IgD-negative memory B cell (primary cell): ENCODE data around the gene IFRD2. TPM values are rescaled to one million over a fixed set of nuclear protein-coding genes. Genes with fewer than 3 reads are reported as not detected.
"Not testable (repeated sequence)": the region's sequence is repeated elsewhere in the genome, so short reads cannot be mapped to it uniquely, and the experiment has no call there.

Experiments used
- H3K27ac Mint-ChIP-seq, 3 donors: one replicate each; pipeline ENCODE4 v1.8.0; 2020 to 2022; ENCODE audit warnings: mild to moderate bottlenecking in 3 of 3, mixed read lengths in 3 of 3, moderate library complexity in 1 of 3
- H3K27me3 Mint-ChIP-seq: one replicate; pipeline ENCODE4 v1.8.0; 2021; ENCODE audit warnings: mixed read lengths
- H3K36me3 Mint-ChIP-seq: one replicate; pipeline ENCODE4 v1.8.0; 2020; ENCODE audit warnings: mild to moderate bottlenecking, mixed read lengths
- H3K4me1 Mint-ChIP-seq, 3 donors: one replicate each; pipeline ENCODE4 v1.8.0; 2020 to 2022; ENCODE audit warnings: mixed read lengths in 3 of 3, mild to moderate bottlenecking in 1 of 3
- H3K4me3 Mint-ChIP-seq, 4 donors: one replicate each; pipeline ENCODE4 v1.8.0; 2020 to 2022; ENCODE audit warnings: mild to moderate bottlenecking in 4 of 4, mixed read lengths in 4 of 4, moderate library complexity in 3 of 4
- H3K9me3 Mint-ChIP-seq, 3 donors: one replicate each; pipeline ENCODE4 v1.8.0; 2020 to 2021; ENCODE audit warnings: mixed read lengths in 3 of 3, mild to moderate bottlenecking in 1 of 3
- polyA plus RNA-seq: library from polyadenylated mRNA; unstranded; fragments of 300-500 nt; fragmentation: Illumina TruSeq; gene quantifications from one replicate; pipeline ENCODE4 v1.2.3, GENCODE V29; 2021

IFRD2 gene
- polyA plus RNA-seq, 1 donor from 2014 or later = 58.6 TPM

DNA sequence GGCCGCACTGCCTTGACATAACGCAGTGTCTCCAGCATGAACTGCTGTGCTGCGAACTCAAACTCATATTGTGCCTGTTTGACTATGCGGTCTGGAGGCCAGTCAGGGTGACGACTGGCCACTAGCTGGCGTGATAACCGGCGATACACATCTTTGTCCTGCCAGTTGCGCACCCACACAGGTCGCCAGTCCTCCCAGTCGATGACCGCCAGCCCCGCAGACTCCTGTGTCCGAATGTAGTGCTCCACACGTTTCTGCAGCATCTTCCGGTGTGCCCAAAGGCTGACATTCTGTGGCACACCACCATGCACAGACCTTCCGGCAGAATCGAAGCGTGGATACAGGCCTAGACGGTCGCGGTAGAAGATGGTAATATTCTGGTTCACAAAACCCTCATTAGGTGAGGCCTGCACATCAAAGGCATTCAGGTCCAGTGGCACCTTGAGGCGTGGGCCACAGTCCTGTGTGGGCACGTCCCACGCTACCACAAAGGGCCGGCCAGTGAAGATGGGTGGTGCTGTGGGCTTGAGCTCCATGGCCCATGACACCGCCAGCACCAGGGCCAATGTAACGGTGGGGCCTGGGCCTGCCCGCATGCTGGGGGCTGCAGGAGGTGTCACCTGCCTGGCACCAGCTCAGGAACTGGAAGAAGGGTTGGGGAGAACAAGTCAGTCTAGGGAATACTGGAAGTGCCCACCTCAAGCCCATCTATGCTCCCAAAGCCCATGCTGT, 27.8 kb upstream of the IFRD2 start:
- H3K36me3 Mint-ChIP-seq = peaks cover 2% of the 10 kb centered on the region

DNA sequence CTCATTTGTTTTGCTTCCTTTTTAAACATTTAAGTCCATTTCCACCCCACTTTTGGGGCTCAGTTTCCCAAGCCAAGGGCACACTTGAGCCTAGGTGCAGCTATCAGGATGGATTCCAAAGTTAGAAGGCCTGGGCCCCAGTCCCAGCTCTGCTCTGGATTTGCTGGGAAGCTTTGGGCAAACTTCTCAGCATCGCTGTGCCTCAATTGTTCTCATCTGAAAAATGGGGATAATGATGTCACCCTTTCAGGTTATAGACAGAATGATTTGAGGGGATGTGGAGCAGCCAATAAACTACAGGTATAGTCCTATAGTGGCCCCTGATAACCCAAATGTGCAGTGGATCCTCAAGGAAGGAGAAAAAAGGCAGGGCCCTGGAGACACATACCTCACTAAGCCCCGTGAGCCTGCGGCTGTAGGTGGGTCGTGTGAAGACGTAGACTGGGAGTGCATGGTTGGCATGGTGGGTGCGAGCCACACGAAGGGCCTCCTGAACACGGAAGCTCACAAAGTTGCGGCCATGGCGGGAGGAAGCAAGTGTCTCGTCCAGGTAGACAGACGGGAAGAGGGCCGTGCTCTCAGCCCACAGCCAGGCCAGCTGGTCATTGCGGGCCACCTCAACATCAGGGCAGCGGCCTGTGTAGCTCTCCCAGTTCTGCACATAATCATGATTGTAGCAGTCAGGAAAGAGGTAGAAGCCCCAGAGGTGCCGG, 27.1 kb upstream of the IFRD2 start:
- peaks cover 24 to 35% (median 25%) of the 10 kb centered on the region in 3 donors for H3K4me1 Mint-ChIP-seq
- H3K27ac Mint-ChIP-seq = peak overlapping the region in 1 of 3 donors; percentile 82
- H3K36me3 Mint-ChIP-seq = peaks cover 2% of the 10 kb centered on the region
- no peaks in the 10 kb centered on the region for H3K27me3 Mint-ChIP-seq
- peak overlapping the region in 2 of 4 donors; percentile 48 to 92 for H3K4me3 Mint-ChIP-seq
- H3K9me3 Mint-ChIP-seq = no peaks in the 10 kb centered on the region

More for the DNA sequence above, 27.8 kb upstream of the IFRD2 start:
- no peaks in the 10 kb centered on the region for H3K27me3 Mint-ChIP-seq
- peak overlapping the region; percentile 33 to 88 (median 82) for H3K27ac Mint-ChIP-seq
- H3K4me1 Mint-ChIP-seq = peaks cover 25 to 41% (median 28%) of the 10 kb centered on the region in 3 donors
- H3K9me3 Mint-ChIP-seq = no peaks in the 10 kb centered on the region
- H3K4me3 Mint-ChIP-seq = peak overlapping the region; percentile 89 to 98 (median 93)

DNA sequence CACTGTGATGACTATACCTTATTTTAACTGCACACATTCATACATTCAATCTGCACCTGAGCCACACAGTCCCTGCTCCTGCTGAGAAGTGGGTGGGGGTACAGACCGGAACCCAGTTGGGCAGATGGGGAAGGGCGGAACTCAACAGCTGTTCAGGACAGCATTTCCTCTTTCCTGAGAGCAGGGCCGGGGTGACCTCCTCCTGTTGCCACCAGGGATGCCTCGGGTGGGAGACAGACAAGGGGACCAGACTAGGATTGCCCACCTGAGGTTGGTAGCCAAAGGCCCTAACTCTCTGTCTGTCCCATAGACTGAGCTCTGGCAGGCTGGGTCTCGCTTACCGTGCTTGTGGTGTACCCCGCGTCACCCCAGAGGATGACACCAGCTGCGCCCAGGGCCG, 26.4 kb upstream of the IFRD2 start:
- peak overlapping the region in 3 of 4 donors; percentile 52 to 92 (median 78) for H3K4me3 Mint-ChIP-seq
- peaks cover 2% of the 10 kb centered on the region for H3K36me3 Mint-ChIP-seq
- H3K4me1 Mint-ChIP-seq = peaks cover 24 to 39% (median 25%) of the 10 kb centered on the region in 3 donors
- H3K27ac Mint-ChIP-seq = peak overlapping the region in 2 of 3 donors; percentile 73 to 82
- H3K27me3 Mint-ChIP-seq = no peaks in the 10 kb centered on the region
- H3K9me3 Mint-ChIP-seq = no peaks in the 10 kb centered on the region

DNA sequence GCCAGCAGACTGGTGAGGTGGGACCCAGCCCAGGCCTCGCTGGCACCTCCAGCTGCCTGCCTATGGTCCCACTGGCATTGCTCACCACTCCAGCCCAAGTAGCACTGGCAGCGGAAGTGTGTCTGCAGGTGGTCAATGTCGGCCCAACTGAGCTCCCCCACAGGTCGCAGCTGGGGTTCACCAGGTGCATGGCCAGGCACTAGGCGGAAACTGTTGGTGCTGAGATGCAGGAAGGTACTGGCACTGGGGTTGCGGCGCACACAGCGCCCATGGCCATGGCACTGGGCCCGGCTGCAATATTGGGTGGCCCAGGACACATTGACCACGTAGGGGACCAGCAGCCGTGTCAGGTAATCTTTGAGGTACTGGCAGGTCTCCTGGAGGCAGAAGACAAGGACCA, 25.9 kb upstream of the IFRD2 start:
- no peaks in the 10 kb centered on the region for H3K9me3 Mint-ChIP-seq
- peaks cover 24 to 39% (median 25%) of the 10 kb centered on the region in 3 donors for H3K4me1 Mint-ChIP-seq
- peaks cover 2% of the 10 kb centered on the region for H3K36me3 Mint-ChIP-seq
- H3K4me3 Mint-ChIP-seq = peak overlapping the region in 2 of 4 donors; percentile 78 to 92
- peak overlapping the region in 1 of 3 donors; percentile 82 for H3K27ac Mint-ChIP-seq
- H3K27me3 Mint-ChIP-seq = no peaks in the 10 kb centered on the region

DNA sequence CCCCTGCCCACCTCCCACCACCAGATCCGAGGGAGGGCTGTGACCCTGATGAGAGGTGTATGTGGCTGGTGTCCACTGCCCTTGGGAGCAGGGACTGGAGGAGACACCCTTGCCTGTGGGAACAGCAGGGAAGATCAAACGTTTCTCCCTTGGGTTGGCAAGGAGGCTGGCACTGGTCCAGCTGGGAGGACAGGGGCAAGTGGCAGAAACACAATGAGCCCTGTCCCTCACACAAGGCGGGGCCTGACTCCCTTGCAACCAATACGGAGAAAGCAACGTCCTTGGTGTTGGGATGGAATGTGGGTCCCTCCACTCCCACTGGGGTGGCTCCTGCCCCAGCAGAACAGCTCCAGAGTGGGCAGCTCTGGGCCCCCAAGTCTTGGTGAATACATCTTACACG, 25.1 kb upstream of the IFRD2 start:
- Mint-ChIP-seq H3K36me3 (peaks cover 2% of the 10 kb centered on the region), H3K27me3 (no peaks in the 10 kb centered on the region), H3K27ac (peak overlapping the region in 1 of 3 donors; percentile 78), H3K4me1 (peaks cover 21 to 39% (median 24%) of the 10 kb centered on the region in 3 donors), H3K4me3 (peak overlapping the region in 1 of 4 donors; percentile 82), H3K9me3 (no peaks in the 10 kb centered on the region)

DNA sequence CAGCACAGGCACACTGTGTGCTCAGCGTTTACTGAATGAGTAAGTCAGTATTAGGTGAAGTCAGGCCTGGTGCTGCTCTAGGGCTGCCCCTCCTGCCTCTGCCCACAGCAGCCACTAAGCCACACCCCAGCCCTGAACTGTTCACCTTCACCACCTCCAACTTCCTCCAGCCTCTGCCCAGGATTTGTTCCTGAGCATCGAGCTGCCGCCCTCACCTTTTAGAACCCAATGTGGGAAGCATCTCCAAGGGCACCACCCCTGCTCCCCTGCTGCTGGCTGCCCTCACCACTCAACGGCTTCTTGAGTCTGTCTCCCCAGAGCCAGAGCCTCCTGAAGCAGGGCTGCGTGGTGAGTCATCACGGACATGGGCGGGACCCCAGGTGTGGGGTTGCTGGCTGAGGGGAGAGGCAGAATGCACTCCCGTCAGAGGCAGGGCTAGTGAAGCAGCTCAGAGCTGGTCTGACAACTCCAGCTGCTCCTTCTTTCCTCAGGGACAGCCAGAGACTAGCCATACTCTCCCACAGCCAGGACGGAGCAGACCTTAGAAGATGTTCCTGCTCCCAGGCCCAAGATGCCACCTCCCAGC, 24.5 kb upstream of the IFRD2 start:
- Mint-ChIP-seq H3K4me3 (peak overlapping the region; percentile 45 to 86 (median 79)), H3K27ac (peak overlapping the region; percentile 65 to 78 (median 68)), H3K4me1 (peaks cover 20 to 39% (median 24%) of the 10 kb centered on the region in 3 donors), H3K27me3 (no peaks in the 10 kb centered on the region), H3K36me3 (peaks cover 2% of the 10 kb centered on the region), H3K9me3 (no peaks in the 10 kb centered on the region)

DNA sequence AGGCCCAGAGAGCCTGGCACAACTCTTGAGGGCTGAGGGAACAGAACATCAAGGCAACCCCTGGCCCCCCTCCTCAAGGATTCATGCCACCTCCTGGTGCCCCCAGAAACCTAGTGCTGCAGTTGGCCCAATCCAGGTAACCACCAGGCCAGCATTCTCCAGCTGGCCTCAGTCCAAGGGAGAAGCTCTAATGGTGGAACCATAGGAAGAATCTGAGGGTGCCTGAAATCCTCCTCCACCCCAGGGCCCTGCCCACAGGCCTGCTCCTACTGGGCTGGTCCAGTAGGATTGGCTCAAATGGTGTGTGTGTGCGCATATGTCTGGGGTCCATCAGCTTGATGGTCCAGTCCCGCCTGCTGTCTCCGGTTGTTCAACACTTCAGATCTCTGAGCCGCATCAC, 22.6 kb upstream of the IFRD2 start:
- Mint-ChIP-seq H3K4me3 (no peak overlapping the region), H3K4me1 (peaks cover 14 to 31% (median 18%) of the 10 kb centered on the region in 3 donors), H3K27ac (no peak overlapping the region), H3K36me3 (peaks cover 2% of the 10 kb centered on the region), H3K27me3 (no peaks in the 10 kb centered on the region), H3K9me3 (no peaks in the 10 kb centered on the region)

DNA sequence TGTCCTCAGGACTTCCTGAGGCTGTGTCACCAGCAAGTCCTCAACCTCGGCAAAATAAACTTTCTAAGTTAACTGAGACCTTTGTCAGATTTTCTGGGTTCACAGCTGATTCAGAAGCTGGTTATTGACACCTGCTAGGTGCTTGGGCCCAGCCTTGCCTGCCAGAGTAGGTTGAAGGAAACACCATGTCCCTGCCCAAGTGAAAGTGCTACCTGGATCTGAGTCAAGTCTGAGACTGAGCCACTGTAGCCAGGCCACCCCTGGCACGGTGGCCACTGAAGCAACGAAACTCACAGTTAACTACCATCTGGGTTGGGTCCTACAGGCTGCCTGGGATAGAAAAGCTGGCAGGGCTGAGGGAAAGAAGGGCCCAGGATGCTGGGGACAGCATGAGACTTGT, 22.1 kb upstream of the IFRD2 start:
- Mint-ChIP-seq H3K4me3 (no peak overlapping the region), H3K27ac (peak overlapping the region in 1 of 3 donors; percentile 26), H3K27me3 (no peaks in the 10 kb centered on the region), H3K36me3 (peaks cover 2% of the 10 kb centered on the region), H3K4me1 (peaks cover 12 to 28% (median 16%) of the 10 kb centered on the region in 3 donors), H3K9me3 (no peaks in the 10 kb centered on the region)

DNA sequence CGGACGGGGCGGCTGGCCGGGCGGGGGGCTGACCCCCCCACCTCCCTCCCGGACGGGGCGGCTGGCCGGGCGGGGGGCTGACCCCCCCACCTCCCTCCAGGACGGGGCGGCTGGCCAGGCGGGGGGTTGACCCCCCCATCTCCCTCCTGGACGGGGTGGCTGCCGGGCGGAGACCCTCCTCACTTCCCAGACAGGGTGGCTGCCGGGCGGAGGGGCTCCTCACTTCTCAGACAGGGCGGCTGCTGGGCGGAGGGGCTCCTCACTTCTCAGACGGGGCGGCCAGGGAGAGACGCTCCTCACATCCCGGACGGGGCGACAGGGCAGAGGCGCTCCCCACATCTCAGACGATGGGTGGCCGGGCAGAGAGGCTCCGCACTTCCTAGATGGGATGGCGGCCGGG, 19.8 kb upstream of the IFRD2 start:
- not testable (repeated sequence) for H3K4me3 Mint-ChIP-seq, H3K27ac Mint-ChIP-seq, H3K27me3 Mint-ChIP-seq, H3K9me3 Mint-ChIP-seq, H3K36me3 Mint-ChIP-seq
- H3K4me1 Mint-ChIP-seq = peaks cover 9 to 14% (median 10%) of the 10 kb centered on the region in 3 donors

DNA sequence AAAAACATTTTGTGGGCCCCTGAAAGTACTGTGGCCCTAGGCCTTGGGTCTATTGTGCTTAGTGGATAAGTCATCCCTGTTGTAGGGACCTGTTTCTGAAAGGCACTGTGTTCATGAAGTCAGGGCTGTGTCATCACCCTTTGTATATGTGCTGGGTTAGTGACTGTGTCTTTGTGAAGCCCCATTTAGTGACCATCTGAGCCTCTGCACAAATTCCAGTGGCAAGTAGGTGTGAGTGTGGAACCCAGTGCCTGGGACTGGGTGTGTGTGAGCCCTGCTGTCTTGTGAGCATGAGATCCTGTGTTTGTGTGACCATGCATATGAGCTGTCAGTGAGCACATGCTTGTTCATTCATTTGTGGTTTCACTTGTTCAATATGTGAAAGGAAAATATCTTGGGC, 12.4 kb upstream of the IFRD2 start:
- H3K27me3 Mint-ChIP-seq = no peaks in the 10 kb centered on the region
- H3K36me3 Mint-ChIP-seq = no peaks in the 10 kb centered on the region
- H3K27ac Mint-ChIP-seq = peak overlapping the region in 1 of 3 donors; percentile 46
- H3K4me1 Mint-ChIP-seq = peaks cover 7 to 13% (median 9%) of the 10 kb centered on the region in 3 donors
- H3K9me3 Mint-ChIP-seq = no peaks in the 10 kb centered on the region
- peak overlapping the region in 1 of 4 donors; percentile 50 for H3K4me3 Mint-ChIP-seq

DNA sequence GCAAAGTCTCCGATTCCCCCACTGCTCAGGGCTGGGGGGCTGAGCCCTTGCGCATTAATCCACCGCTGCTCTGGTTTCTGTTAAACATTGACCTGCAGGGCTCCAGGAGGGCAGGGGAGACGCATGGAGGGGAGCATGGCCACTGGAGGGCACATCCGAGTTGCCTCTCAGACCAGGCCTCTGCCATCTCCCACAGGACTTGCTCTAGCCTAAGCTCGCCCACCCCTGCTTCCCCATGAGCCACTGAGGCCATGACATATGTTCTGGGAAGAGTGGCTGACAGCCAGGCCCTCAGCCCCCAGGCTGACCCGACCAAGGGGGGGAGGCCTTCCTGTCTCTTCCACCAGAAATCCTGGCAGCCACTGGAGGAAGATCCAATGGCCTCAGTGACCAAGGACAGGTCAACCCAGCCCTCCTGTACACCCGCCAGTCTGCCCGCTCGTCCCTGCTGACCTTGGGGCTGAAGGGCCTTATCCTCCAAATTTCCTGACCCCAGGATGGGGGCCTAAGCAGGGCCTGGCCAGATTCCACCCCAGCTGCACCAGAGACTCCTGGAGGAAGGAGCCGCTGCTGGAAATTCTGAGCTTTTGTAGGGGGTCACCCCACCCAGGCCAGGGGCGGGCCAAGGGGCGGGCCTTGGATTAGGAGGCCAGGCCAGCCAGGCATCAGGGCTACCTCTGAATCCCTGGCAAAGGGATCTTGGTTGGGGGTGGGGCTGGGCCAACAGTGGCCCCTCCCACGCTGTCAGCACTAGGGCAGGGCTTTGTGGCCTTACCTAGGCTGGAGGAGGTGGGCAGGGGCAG, 11.0 kb upstream of the IFRD2 start, which contains the start of gene HYAL1:
HYAL1 (minus strand) TSS at position 562 of the 803 bp plus-strand sequence. CDS start 618 bp downstream, outside the sequence.
- Mint-ChIP-seq H3K27me3 (no peaks in the 10 kb centered on the region), H3K27ac (no peak within 1 kb of the TSS), H3K36me3 (no peaks in the 10 kb centered on the region), H3K4me3 (peak within 1 kb of the TSS in 1 of 4 donors; percentile 50), H3K9me3 (no peaks in the 10 kb centered on the region), H3K4me1 (peaks cover 8 to 16% (median 12%) of the 10 kb centered on the region in 3 donors)

DNA sequence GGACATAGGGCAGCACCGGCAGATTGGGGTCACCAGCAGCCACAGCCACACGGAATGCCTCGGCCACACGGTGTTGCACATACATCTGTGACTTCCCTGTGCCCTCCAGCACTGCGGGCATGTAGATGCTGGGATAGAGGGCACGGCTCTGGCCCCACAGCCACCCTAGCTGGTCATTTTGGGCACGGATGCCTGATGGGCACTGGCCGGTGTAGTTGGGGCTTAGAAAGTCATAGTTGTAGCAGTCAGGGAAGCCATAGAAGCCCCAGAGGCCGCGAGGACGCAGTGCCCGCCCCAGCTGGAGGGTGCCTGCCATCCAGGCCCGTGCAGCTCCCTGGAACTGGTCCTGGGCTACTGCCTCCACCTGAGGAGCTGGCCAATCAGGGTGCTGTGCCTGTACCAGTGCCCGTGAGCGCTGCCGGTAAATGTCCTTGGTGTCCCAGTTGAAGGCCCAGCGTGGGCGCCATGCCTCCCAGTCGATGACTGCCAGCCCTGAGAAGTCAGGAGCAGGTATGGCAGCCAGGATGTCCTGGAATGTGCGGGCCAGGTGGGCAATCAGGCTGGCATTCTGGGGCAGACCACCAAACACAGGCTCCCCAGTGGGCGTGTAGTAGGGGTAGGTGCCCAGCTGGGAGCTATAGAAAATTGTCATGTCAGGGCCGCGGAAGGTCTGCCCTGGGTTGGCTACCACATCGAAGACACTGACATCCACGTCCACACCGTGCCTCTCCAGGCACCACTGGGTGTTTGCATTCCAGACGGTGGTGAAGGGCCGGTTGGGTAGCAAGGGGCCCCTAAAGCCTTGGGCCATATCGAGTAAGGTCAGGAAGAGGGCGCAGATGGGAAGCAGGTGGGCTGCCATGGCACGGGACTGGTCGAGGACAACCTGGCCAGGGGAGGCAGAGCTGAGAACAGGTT, 10.1 kb upstream of the IFRD2 start:
- no peaks in the 10 kb centered on the region for H3K27me3 Mint-ChIP-seq
- no peak overlapping the region for H3K27ac Mint-ChIP-seq
- no peaks in the 10 kb centered on the region for H3K9me3 Mint-ChIP-seq
- H3K4me1 Mint-ChIP-seq = peaks cover 12 to 23% (median 16%) of the 10 kb centered on the region in 3 donors
- H3K36me3 Mint-ChIP-seq = no peaks in the 10 kb centered on the region
- peak overlapping the region in 1 of 4 donors; percentile 54 for H3K4me3 Mint-ChIP-seq

DNA sequence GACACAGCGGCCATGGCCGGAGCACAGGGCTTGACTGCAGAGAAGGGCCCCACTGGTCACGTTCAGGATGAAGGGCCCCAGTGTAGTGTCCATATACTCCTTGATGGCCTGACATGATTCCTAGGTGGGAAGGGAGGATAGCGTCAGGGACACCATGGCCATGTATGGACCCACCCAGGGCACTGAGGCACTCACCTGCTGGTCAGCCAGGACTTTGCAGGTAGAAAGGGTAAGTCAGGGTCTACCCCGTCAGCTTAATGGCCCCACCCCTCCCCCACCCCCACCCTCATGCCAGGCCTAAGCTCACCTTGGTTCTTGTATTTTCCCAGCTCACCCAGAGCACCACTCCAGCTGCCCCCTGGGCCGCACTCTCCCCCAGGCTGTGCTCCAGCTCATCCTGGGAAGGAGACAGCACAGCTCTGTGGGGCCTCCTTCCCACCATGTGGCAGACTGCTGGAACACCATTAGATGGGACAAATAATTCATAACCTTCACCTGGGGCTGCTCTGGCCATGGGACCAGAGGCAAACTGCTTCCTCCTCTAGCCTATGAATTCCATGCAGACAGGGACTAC, 8.5 kb upstream of the IFRD2 start:
- peak overlapping the region in 2 of 3 donors; percentile 23 to 98 for H3K27ac Mint-ChIP-seq
- no peaks in the 10 kb centered on the region for H3K9me3 Mint-ChIP-seq
- H3K36me3 Mint-ChIP-seq = no peaks in the 10 kb centered on the region
- no peaks in the 10 kb centered on the region for H3K27me3 Mint-ChIP-seq
- peak overlapping the region in 2 of 4 donors; percentile 29 to 83 for H3K4me3 Mint-ChIP-seq
- peaks cover 12 to 23% (median 18%) of the 10 kb centered on the region in 3 donors for H3K4me1 Mint-ChIP-seq
